ENCODE measurements around the gene ALAS2.
"Not testable (repeated sequence)": the region's sequence is repeated elsewhere in the genome, so short reads cannot be mapped to it uniquely, and the experiment has no call there.

The ALAS2 gene

GRCh38 chrX:55056820-55057674 is 26.3 kb upstream of the ALAS2 start:
- no peak for DNase-seq (ENCODE audit: low read depth)
- TF ChIP-seq MYC (IDR thresholded peaks at IDR 0.05; ENCODE audit: low read depth, low read length) (no peak), POLR2A (IDR thresholded peaks at IDR 0.05; ENCODE audit: extremely low read depth, insufficient read length) (no peak), MAX (IDR thresholded peaks at IDR 0.05; ENCODE audit: low read depth, low read length) (no peak)
- no peak overlapping the region for H3K4me3 ChIP-seq (ENCODE audit: low read depth, low read length)

GRCh38 chrX:55050599-55050998 is 19.8 kb upstream of the ALAS2 start:
- H3K4me3 ChIP-seq (ENCODE audit: low read depth, low read length); DNase-seq (ENCODE audit: low read depth): not testable (repeated sequence)

- DNase-seq (ENCODE audit: low read depth) = no peak
- no peak overlapping the region for H3K4me3 ChIP-seq (ENCODE audit: low read depth, low read length)
- TF ChIP-seq MAX (IDR thresholded peaks at IDR 0.05; ENCODE audit: low read depth, low read length) (no peak), POLR2A (IDR thresholded peaks at IDR 0.05; ENCODE audit: extremely low read depth, insufficient read length) (no peak), MYC (IDR thresholded peaks at IDR 0.05; ENCODE audit: low read depth, low read length) (no peak), CTCF (IDR thresholded peaks at IDR 0.05; ENCODE audit: low read depth, low read length) (no peak)
These were observed 10.7 kb upstream of the ALAS2 start for GRCh38 chrX:55041514-55041913.

GRCh38 chrX:55039471-55039870 is 8.7 kb upstream of the ALAS2 start:
- no peak overlapping the region for H3K4me3 ChIP-seq (ENCODE audit: low read depth, low read length)
- no peak for DNase-seq (ENCODE audit: low read depth)
- TF ChIP-seq POLR2A (IDR thresholded peaks at IDR 0.05; ENCODE audit: extremely low read depth, insufficient read length) = no peak
- TF ChIP-seq MAX (IDR thresholded peaks at IDR 0.05; ENCODE audit: low read depth, low read length) = no peak
- TF ChIP-seq CTCF (IDR thresholded peaks at IDR 0.05; ENCODE audit: low read depth, low read length) = no peak
- TF ChIP-seq MYC (IDR thresholded peaks at IDR 0.05; ENCODE audit: low read depth, low read length) = no peak

GRCh38 chrX:55033429-55033828 is 2.7 kb upstream of the ALAS2 start:
- DNase-seq (ENCODE audit: low read depth) = no peak

GRCh38 chrX:55029291-55029690 is 1.5 kb downstream of the ALAS2 start:
- no peak overlapping the region for H3K4me3 ChIP-seq (ENCODE audit: low read depth, low read length)
- no peak for DNase-seq (ENCODE audit: low read depth)
- TF ChIP-seq POLR2A (IDR thresholded peaks at IDR 0.05; ENCODE audit: extremely low read depth, insufficient read length) (no peak), MYC (IDR thresholded peaks at IDR 0.05; ENCODE audit: low read depth, low read length) (no peak), MAX (IDR thresholded peaks at IDR 0.05; ENCODE audit: low read depth, low read length) (no peak), CTCF (IDR thresholded peaks at IDR 0.05; ENCODE audit: low read depth, low read length) (no peak)

More at GRCh38 chrX:55033429-55033828, 2.7 kb upstream of the ALAS2 start:
- TF ChIP-seq MYC (IDR thresholded peaks at IDR 0.05; ENCODE audit: low read depth, low read length) (no peak), CTCF (IDR thresholded peaks at IDR 0.05; ENCODE audit: low read depth, low read length) (no peak), MAX (IDR thresholded peaks at IDR 0.05; ENCODE audit: low read depth, low read length) (no peak), POLR2A (IDR thresholded peaks at IDR 0.05; ENCODE audit: extremely low read depth, insufficient read length) (no peak)
- H3K4me3 ChIP-seq (ENCODE audit: low read depth, low read length) = no peak overlapping the region
